ENCODE measurements around the gene FOXL1. TPM values are rescaled to one million over a fixed set of nuclear protein-coding genes. Genes with fewer than 3 reads are reported as not detected.
A peak's percentile ranks its signal among the peaks of the same experiment; 100 is the strongest.

The FOXL1 gene
- total RNA-seq, 1 donor from 2014 or later, result 0.98 TPM

DNA sequence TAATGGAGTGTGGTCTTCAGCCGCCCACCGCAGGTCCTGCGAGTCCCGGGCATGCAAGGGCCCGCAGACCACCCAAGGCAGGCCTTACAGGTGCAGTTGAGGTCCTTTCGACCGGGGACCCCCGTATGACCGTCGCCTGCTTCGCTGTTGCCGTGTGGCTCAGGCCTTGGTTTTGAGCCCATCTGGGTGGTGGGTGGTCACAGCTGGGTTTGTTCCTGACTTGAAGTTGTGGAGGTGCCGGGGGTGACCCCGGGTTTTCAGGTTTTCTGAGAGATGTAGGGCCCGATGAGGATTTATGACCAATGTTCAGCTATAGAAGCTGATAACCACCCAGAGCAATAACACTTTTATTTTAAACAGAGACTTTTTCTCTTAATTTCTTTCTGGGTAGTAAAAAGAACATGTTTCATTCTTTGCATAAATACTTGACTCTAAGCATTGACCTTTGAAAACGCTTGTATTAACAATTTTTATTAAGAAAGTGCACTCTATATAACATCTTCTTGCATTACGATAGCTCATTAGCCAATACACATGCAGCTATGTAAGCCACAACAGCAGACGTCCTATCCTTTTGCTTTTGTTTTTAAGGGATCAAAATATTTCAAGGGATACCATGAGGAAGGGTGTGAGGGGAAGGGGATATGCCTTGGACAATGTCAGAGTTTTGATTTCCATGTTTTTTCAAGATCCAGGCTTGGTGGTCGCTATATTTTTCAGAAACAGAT, 1.9 kb downstream of the FOXL1 start:
- H3K36me3 ChIP-seq, result no peaks in the 10 kb centered on the region
- H3K4me3 ChIP-seq, result no peak overlapping the region
- no peak overlapping the region for H3K27ac ChIP-seq
- TF ChIP-seq POLR2A (IDR thresholded peaks at IDR 0.05), result no peak
- TF ChIP-seq, protein P1, sequence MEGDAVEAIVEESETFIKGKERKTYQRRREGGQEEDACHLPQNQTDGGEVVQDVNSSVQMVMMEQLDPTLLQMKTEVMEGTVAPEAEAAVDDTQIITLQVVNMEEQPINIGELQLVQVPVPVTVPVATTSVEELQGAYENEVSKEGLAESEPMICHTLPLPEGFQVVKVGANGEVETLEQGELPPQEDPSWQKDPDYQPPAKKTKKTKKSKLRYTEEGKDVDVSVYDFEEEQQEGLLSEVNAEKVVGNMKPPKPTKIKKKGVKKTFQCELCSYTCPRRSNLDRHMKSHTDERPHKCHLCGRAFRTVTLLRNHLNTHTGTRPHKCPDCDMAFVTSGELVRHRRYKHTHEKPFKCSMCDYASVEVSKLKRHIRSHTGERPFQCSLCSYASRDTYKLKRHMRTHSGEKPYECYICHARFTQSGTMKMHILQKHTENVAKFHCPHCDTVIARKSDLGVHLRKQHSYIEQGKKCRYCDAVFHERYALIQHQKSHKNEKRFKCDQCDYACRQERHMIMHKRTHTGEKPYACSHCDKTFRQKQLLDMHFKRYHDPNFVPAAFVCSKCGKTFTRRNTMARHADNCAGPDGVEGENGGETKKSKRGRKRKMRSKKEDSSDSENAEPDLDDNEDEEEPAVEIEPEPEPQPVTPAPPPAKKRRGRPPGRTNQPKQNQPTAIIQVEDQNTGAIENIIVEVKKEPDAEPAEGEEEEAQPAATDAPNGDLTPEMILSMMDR (IDR thresholded peaks at IDR 0.05), result no peak
- TF ChIP-seq POLR2AphosphoS5 (IDR thresholded peaks at IDR 0.05; ENCODE audit: insufficient read depth in 1 of 2, low read depth in 1 of 2), result no peak
- H3K27me3 ChIP-seq, result peaks cover 3% of the 10 kb centered on the region
- H3K4me1 ChIP-seq, result peaks cover 13% of the 10 kb centered on the region
- no peak for DNase-seq (ENCODE audit: extremely low spot score in 2 of 2)
- intact Hi-C loops (cut with DNase I), result no loop called here
- no peaks in the 10 kb centered on the region for H3K9me3 ChIP-seq

DNA sequence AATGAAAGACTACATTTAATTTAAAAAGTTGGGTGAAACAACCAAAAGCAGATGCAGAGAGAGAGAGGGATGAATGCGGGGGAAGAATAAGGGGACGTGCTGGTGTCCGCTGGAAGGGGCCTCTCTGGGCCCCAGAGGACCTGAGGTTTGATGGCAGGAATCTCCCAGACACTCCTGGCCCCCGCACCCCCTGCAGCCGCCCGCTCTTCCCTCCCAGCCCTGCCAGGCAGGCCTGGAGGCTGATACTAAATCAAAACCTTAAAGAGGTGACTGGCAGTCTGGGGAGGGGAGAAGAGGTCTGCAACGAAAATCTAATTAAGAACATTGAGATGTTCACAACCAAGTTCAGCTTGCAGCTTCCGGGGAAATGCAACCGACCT, 2.4 kb downstream of the FOXL1 start:
- H3K4me3 ChIP-seq, result no peak overlapping the region
- H3K27me3 ChIP-seq, result peaks cover 3% of the 10 kb centered on the region
- no peaks in the 10 kb centered on the region for H3K9me3 ChIP-seq
- intact Hi-C loops (cut with DNase I), result no loop called here
- H3K36me3 ChIP-seq, result no peaks in the 10 kb centered on the region
- DNase-seq (ENCODE audit: extremely low spot score in 2 of 2), result no peak
- peaks cover 8% of the 10 kb centered on the region for H3K4me1 ChIP-seq
- H3K27ac ChIP-seq, result no peak overlapping the region
- no peak for TF ChIP-seq POLR2A (IDR thresholded peaks at IDR 0.05)
- TF ChIP-seq, protein P1 (IDR thresholded peaks at IDR 0.05), result no peak
- TF ChIP-seq POLR2AphosphoS5 (IDR thresholded peaks at IDR 0.05; ENCODE audit: insufficient read depth in 1 of 2, low read depth in 1 of 2), result no peak

DNA sequence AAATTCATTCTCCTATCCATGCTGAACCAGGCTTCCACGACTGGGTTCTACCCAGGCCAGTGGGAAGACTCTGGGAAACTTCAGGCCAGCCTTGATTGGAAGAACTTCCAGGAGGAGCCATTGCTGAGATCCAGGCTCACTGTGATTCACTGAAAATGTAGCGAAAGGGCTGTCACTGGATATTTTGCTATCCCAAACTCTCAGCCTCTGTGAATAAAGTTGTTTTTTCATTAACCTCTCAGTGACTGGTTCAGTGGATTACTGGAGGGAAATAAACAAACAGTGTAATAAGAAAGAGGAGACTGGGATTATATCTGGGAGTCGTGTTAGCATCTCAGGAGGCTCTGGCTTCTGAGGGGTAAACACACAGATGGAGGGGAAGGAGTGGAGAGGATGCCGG, 3.1 kb downstream of the FOXL1 start:
- Histone ChIP-seq H3K4me3 (no peak overlapping the region), H3K27ac (no peak overlapping the region), H3K9me3 (no peaks in the 10 kb centered on the region), H3K27me3 (peaks cover 3% of the 10 kb centered on the region), H3K36me3 (no peaks in the 10 kb centered on the region), H3K4me1 (peaks cover 5% of the 10 kb centered on the region)
- TF ChIP-seq POLR2AphosphoS5 (IDR thresholded peaks at IDR 0.05; ENCODE audit: insufficient read depth in 1 of 2, low read depth in 1 of 2), result no peak
- intact Hi-C loops (cut with DNase I), result no loop called here
- DNase-seq (ENCODE audit: extremely low spot score in 2 of 2), result no peak

DNA sequence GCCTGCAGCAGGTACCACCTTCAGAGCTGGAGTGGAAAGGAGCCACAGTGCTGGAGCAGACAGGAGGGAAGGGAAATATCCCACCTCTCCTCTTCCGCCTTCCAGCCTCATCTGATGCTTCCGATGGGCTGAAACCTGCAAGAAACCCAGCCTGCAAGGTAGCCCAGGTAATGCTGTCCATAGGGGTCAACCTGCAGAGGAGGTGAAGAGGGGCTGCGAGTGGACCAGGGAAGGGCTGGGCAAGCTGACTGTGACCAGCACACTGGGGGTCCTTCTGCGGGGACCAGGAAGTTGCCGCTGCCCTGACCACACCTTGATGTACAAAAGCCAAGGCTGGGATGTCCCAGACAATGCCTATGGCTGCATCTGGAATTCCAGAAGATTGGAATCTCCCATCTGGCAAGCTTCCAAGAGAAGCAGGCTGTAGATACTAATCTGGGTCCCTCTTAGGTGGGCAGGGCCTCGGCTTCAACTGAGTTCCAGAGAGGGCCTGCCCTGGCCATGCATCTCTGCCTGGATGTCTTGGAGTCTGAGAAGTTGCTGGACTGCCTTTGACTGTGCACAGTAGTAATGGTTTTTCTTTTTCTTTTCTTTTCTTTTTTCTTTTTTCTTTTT, 5.8 kb downstream of the FOXL1 start:
- TF ChIP-seq, protein P1 (IDR thresholded peaks at IDR 0.05), result no peak
- no peak for TF ChIP-seq POLR2A (IDR thresholded peaks at IDR 0.05)
- H3K27ac ChIP-seq, result no peak overlapping the region
- no peaks in the 10 kb centered on the region for H3K36me3 ChIP-seq
- DNase-seq (ENCODE audit: extremely low spot score in 2 of 2), result no peak
- H3K4me1 ChIP-seq, result no peaks in the 10 kb centered on the region
- peaks cover 3% of the 10 kb centered on the region for H3K27me3 ChIP-seq
- intact Hi-C loops (cut with DNase I), result no loop called here
- no peak overlapping the region for H3K4me3 ChIP-seq
- H3K9me3 ChIP-seq, result no peaks in the 10 kb centered on the region

DNA sequence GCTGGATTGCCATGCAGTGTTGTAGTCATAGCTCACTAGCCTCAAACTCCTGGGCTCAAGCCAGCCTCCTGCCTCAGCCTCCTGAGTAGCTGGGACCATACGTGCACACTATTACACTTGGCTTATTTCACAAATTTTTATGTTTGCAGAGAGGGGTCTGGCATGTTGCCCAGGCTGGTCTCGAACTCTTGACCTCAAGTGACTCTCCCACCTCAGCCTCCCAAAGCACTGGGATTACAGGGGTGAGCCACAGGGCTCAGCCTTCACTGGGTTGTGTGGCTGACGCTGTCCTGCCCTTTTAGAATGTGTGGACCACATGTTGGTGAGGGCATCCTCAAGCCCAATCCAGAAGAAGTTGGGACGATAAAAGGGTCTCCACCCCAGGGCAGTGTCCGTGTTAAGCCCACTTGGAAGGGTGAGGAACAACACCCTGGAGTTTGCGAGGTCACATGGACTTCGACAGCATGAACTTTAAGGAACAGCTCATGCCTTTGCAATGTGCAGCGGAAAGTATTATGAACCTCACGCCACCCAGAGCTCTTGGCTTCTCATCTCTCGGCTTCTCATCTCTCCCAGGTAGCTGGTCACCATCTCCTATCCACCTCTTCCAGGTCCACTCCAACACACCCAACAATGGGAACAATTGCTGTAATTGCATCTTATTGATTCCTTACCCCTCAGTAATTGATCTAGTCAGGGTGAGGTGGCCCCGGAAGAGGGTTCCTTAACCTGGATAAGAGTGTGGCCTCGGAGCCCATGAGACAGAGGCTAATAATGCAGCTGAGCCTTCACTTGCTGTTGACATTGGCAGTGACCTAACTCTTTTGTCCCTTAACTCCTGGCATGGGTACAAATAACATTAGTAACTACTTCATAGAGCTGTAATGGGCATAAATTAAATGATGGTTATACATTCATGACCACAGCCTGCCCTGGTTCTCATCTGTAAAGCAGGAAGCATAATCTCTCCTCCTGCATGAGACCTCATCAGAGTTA, 6.7 kb downstream of the FOXL1 start:
- TF ChIP-seq POLR2AphosphoS5 (IDR thresholded peaks at IDR 0.05; ENCODE audit: insufficient read depth in 1 of 2, low read depth in 1 of 2) (no peak), POLR2A (IDR thresholded peaks at IDR 0.05) (no peak)
- TF ChIP-seq, protein P1 (IDR thresholded peaks at IDR 0.05), result no peak
- Histone ChIP-seq H3K27ac (peak overlapping the region; percentile 44), H3K27me3 (peaks cover under 1% of the 10 kb centered on the region), H3K9me3 (no peaks in the 10 kb centered on the region), H3K36me3 (no peaks in the 10 kb centered on the region), H3K4me3 (no peak overlapping the region), H3K4me1 (no peaks in the 10 kb centered on the region)
- DNase-seq (ENCODE audit: extremely low spot score in 2 of 2), result no peak
- intact Hi-C loops (cut with DNase I), result no loop called here
